Dedifferentiated amniotic fluid mesenchymal stem cell (primary cell): ENCODE measurements around the gene MMUT.
"Not testable (repeated sequence)": the region's sequence is repeated elsewhere in the genome, so short reads cannot be mapped to it uniquely, and the experiment has no call there.

Experiments
- DNase-seq: peaks from one replicate; pipeline ENCODE4 v3.0.0-alpha.2; 2016; ENCODE audit errors: extremely low spot score

Gene MMUT

GRCh38 chr6:49423817-49424216, 39.2 kb downstream of the MMUT start:
- no peak for DNase-seq

DNA sequence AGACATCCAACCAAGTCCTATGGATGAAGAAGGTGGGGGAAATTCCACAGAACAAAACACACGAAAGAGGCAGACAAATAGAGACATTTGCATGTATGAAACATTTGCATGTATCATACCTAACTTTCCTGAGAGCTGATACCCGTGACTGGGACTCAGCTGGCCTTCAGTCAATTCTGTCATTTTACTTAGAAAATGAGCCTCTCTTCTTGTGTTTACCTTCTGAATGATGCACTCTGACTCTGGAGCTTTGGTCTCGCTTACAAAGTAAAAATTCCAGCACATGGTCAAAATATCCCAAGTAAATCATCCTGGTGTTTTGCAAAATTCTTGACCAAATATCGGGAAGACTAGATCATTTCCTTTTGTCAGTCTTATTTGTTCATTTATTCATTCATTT, 46.9 kb downstream of the MMUT start:
- no peak for DNase-seq

DNA sequence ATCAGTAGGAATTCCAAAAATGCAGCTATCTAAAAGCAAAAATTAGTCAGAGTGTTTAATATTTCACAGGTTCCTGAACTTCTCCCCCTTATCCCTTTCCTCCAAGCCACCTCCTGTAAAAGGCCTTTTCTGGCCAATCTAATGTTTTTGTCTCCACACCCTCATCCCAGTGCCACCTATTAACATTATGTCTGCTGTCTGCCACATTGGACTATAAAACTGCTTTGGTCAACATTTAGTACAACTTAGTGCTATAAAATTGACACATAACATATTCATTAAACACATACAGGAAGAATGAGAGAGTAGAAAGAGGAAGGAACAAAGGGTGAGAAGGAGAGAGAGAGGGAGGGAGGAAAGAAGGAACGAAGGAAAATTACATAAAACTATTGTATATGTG, 47.7 kb downstream of the MMUT start:
- no peak for DNase-seq

DNA sequence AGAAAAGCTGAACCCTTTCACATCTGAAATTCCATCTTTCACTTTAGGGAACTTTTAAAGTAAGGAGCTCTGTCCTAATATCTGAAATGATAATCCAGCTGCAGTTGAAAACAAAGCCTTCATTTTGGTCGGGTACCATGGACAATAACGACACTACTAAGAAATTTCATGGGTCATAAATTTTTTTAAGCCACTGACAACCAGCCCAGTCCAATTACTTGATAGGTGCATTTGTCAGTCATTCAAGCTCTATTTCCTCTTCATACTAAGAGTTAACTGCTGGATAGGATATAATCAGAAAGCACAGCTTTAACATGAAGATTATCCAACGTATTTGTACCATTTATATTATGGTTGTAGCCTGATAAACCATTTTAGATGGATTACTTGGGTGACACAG, 52.5 kb downstream of the MMUT start:
- no peak for DNase-seq

DNA sequence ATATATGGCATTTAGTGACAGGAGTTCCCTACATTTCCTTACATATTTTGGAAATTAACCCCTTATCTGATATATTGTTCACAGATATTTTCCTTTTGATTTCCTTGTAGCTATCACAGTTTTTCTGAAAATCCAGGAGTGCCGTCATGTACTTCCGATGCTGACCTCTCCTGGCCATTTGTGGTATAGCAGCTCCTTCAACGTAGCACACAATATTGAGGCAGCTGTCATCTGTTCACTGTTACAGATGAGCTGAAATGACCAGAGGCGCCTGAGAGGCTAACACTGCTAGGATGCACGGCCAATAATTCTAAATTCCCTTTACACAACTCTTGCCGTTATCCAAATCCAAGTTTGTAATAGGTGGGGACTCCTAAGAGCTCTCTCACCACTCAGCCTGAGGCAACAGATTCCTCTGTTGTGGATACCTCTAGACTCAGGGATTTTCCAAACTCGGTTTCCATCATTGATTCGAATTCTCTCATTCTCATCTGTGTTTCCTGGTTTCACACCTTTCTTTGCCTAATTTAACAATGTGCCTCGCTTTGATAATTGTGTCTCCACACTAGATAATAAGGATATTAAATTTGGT, 53.0 kb downstream of the MMUT start:
- DNase-seq, result peak; percentile 84

GRCh38 chr6:49406250-49406970, 56.6 kb downstream of the MMUT start:
- DNase-seq, result no peak

DNA sequence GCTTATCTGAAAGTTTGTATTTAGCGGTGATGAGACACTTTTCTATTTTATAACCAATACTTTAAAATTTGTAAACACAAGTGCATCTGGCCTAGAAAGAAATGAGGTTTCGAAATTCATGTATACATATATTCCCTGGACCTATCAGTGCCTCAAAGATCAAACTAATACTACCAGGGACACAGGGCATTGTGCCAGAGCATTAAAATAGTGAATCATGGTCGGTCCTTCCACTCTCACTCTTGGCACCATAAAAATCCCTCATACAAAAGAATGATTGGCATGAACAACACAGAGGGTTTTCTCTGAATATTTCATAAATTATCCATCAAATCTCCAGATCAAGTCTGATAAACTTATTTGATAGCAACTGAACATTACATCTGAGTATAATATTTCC, 62.0 kb downstream of the MMUT start:
- DNase-seq, result no peak

GRCh38 chr6:49386667-49387508, 76.2 kb downstream of the MMUT start:
- not testable (repeated sequence) for DNase-seq

GRCh38 chr6:49384904-49385303, 78.1 kb downstream of the MMUT start:
- no peak for DNase-seq
